SIG-M5 treated with dmso at 0.1 percent for 504 hours (cell line): ENCODE measurements around the gene CCNQ.
"Not testable (repeated sequence)": the region's sequence is repeated elsewhere in the genome, so short reads cannot be mapped to it uniquely, and the experiment has no call there.

Experiments used
- DNase-seq: peaks from one replicate; lab custom pipeline; 2025; ENCODE audit not compliant: unreplicated experiment; lab: John Stamatoyannopoulos, UW

CCNQ gene

GRCh38 chrX:153623310-153624029, 24.5 kb upstream of the CCNQ start:
- DNase-seq = no peak

- no peak for DNase-seq
Measured at GRCh38 chrX:153622661-153623309, 23.8 kb upstream of the CCNQ start.

- DNase-seq = no peak
Measured at GRCh38 chrX:153621949-153622598, 23.1 kb upstream of the CCNQ start.

- no peak for DNase-seq
Measured at GRCh38 chrX:153620576-153620975, 21.6 kb upstream of the CCNQ start.

- DNase-seq = no peak
Measured at GRCh38 chrX:153614818-153615217, 15.9 kb upstream of the CCNQ start.

GRCh38 chrX:153612413-153612812, 13.5 kb upstream of the CCNQ start:
- DNase-seq = no peak

- no peak for DNase-seq
Measured at GRCh38 chrX:153611298-153612095, 12.6 kb upstream of the CCNQ start.

- no peak for DNase-seq
Measured at GRCh38 chrX:153610836-153611213, 11.9 kb upstream of the CCNQ start.

GRCh38 chrX:153609917-153610835, 11.2 kb upstream of the CCNQ start:
- DNase-seq = peak; percentile 13

- DNase-seq = no peak
Measured at GRCh38 chrX:153608806-153609205, 9.9 kb upstream of the CCNQ start.

GRCh38 chrX:153608376-153608775, 9.4 kb upstream of the CCNQ start:
- no peak for DNase-seq

GRCh38 chrX:153606503-153606902, 7.6 kb upstream of the CCNQ start:
- no peak for DNase-seq

GRCh38 chrX:153604666-153605380, 5.9 kb upstream of the CCNQ start:
- DNase-seq = not testable (repeated sequence)

GRCh38 chrX:153603131-153603656, 4.3 kb upstream of the CCNQ start:
- DNase-seq = no peak

- no peak for DNase-seq
Measured at GRCh38 chrX:153602601-153603000, 3.7 kb upstream of the CCNQ start.

- no peak for DNase-seq
Measured at GRCh38 chrX:153601511-153602110, 2.7 kb upstream of the CCNQ start.

GRCh38 chrX:153600921-153601320, 2.0 kb upstream of the CCNQ start:
- no peak for DNase-seq

- no peak for DNase-seq
Measured at GRCh38 chrX:153600032-153600373, 1.1 kb upstream of the CCNQ start.
